Prostate gland (tissue), 2 donors: ENCODE data around the gene RABIF. TPM values are rescaled to one million over a fixed set of nuclear protein-coding genes. Genes with fewer than 3 reads are reported as not detected.
A peak's percentile ranks its signal among the peaks of the same experiment; 100 is the strongest.

Source experiments
- DNase-seq: peaks from one replicate; pipeline ENCODE4 v3.0.0-alpha.2; 2019; ENCODE audit warnings: low spot score
- H3K27ac ChIP-seq, 2 donors: fragments of 200-600 bp; sonication (generic); 2 replicates each; pipeline ENCODE4 v1.5.1; 2017 to 2019
- H3K27me3 ChIP-seq: fragments of 200-600 bp; sonication (generic); replicated peaks from 2 replicates; pipeline ENCODE4 v1.5.1; 2019; ENCODE audit not compliant: insufficient read depth
- H3K36me3 ChIP-seq, 2 donors: fragments of 200-600 bp; sonication (generic); 1 replicate in 1 of 2; 2 replicates in 1 of 2; pipeline versions ENCODE4 v1.5.1 to v1.8.1; 2017 to 2019
- H3K4me1 ChIP-seq: fragments of 200-600 bp; sonication (generic); replicated peaks from 2 replicates; pipeline ENCODE4 v1.5.1; 2019
- H3K4me3 ChIP-seq, 2 donors: fragments of 200-600 bp; sonication (generic); 2 replicates each; pipeline ENCODE4 v1.5.1; 2017 to 2019
- H3K9me3 ChIP-seq: fragments of 200-600 bp; sonication (generic); 2 replicates; pipeline ENCODE4 v1.5.1; 2017
- CTCF ChIP-seq, 4 experiments: fragments of 200-600 bp in 2 of 4; fragments of 450-650 bp in 2 of 4; sonication (generic) in 2 of 4; IDR thresholded peaks; 1 replicate in 3 of 4; 2 replicates in 1 of 4; pipeline ENCODE4 v1.5.1; 2016 to 2019; ENCODE audit warnings: antibody characterized with exemption in 4 of 4, mild to moderate bottlenecking in 2 of 4, moderate library complexity in 2 of 4
- POLR2A ChIP-seq: fragments of 450-650 bp; IDR thresholded peaks from one replicate; pipeline ENCODE4 v1.6.1; 2016; ENCODE audit warnings: antibody characterized with exemption, mild to moderate bottlenecking
- POLR2AphosphoS5 ChIP-seq: sonication (generic); formaldehyde crosslinking; IDR thresholded peaks from one replicate; pipeline ENCODE4 v1.6.1; 2017; ENCODE audit warnings: antibody characterized with exemption
- WGBS: methylation state at CpG from one replicate; pipeline ENCODE4 v1.1.5; 2018; 5-methylcytosine and 5-hydroxymethylcytosine counted together
- intact Hi-C: fragments of 100-400 bp; cut with DNase I; formaldehyde crosslinking; loops from one replicate; pipeline ENCODE4 v1.14.2; 2022
- total RNA-seq, 2 donors: library from RNA; depleted of rRNA; stranded (reverse); fragments of >200 nt; gene quantifications; one replicate each; pipeline ENCODE4 v1.1.0, GENCODE V29; 2016

Gene RABIF
- total RNA-seq, 2 donors from 2014 or later: 6.6 to 14.5 TPM

DNA sequence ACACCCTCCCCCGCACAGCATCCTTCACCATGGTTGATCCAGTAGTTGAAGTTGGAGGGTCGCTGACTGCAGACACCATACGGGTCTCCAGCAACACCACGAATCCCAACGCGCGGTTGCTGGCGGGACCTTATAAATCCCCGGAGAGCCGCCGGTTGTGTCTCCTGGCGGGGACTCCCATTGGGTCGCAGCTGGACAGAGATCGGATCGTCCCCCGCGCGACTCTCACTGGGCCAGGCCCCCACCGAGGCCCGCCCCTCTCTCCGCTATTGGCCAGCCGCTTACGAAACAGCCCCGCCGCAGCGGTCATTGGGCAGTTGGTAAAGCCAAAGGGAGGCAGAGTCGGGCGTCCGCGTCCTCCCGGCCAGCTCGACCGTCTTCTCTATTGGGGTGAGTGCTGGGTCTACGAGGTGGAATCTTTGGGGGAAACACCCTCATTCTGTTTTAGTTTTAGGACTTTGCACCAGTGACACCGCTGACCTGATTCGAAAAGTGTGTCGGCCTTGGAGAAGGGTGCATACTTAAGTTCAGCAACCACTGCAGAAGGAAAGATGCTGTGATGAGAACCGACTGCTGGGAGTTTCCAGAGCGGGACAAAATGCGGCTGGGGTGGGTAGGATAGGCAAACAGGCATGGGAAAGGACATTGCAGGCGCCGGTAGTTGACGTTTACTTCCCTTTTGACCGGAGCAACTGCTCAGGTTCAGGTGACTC is 27.4 kb downstream of the RABIF start:
- Histone ChIP-seq H3K9me3 (no peaks in the 10 kb centered on the region), H3K4me1 (peaks cover 4% of the 10 kb centered on the region), H3K27ac (peak overlapping the region; percentile 63 to 74), H3K4me3 (peak overlapping the region; percentile 53 to 73), H3K36me3 (no peaks in the 10 kb centered on the region), H3K27me3 (no peaks in the 10 kb centered on the region)
- WGBS: under 1% methylated on average over 42 of the region's 44 CpGs
- intact Hi-C loops: loop anchor here (5.0 kb wide), 1 partner anchor 49 kb away; the partner anchor contains the start of gene PCAT6
- peak; percentile 95 for DNase-seq
- TF ChIP-seq POLR2AphosphoS5: peak; percentile 93
- TF ChIP-seq POLR2A: peak; percentile 73
- TF ChIP-seq CTCF (IDR thresholded peaks at IDR 0.05): no peak

DNA sequence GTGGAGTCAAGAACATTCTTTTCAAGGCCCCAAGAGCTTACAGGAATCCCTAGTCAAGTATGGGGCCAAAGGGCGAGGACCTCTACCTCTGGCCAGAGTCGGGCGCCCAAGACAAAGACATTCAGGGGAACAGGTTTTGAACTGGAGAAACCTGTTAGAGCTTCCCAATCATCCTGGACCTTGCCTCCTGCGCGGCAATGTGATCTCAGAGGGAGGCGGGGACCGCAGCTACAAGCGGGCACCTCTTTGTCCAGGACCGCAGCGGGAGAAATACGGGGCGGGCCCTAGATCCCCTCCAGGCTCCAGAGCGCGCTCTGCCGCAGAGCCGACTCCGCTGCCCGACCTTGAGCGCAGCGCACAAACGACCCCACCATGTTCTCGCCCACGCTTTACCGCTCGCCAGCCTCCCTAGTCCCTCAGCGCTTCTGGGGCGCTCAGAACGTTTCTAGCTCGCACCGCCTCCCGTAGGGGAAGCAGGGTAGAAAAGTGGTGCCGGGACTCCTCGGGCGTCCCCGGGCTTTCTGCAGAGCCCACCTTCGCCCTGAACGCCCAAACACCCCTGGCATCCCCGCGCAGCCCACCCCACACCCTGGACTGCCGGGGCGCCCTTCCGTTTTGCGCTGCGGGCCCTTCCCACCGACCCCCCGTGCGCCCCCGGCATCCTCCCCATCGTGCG is 28.1 kb downstream of the RABIF start:
- H3K27me3 ChIP-seq: no peaks in the 10 kb centered on the region
- no peaks in the 10 kb centered on the region for H3K36me3 ChIP-seq
- peak overlapping the region; percentile 63 to 74 for H3K27ac ChIP-seq
- peak; percentile 90 for DNase-seq
- peak overlapping the region; percentile 53 to 73 for H3K4me3 ChIP-seq
- H3K9me3 ChIP-seq: no peaks in the 10 kb centered on the region
- peaks cover 4% of the 10 kb centered on the region for H3K4me1 ChIP-seq
- intact Hi-C loops: loop anchor here (5.0 kb wide), 1 partner anchor 49 kb away; the partner anchor contains the start of gene PCAT6
- 2% methylated on average over 47 of the region's 50 CpGs for WGBS
- TF ChIP-seq POLR2A (peak; percentile 39), POLR2AphosphoS5 (peak; percentile 85), CTCF (IDR thresholded peaks at IDR 0.05) (no peak)

DNA sequence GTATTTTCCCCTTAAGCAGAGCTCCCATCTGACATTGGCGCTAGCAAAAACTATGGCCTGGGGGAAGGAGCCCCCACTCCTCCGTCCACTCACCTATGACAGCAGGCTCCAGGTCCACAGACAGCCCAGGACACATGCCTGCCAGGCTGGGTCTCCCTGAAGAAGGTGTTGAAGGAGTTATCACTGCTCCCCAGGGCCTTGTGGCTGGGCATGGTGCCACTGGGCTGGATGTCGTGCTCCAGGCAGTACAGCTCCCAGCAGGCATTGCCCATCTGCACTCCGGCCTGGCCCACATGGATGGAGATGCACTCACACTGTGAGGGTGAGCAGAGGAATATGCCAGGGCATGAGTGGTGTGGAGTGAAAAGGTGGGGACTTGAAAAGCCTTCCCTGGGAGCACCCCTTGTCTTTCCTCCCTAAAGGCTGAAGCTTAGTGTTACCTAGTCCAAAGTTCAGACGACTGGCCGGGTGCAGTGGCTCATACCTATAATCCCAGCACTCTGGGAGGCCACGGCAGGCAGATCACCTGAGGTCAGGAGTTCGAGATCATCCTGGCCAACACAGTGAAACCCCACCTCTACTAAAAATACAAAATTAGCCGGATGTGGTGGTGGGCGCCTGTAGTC is 30.0 kb downstream of the RABIF start:
- no peak overlapping the region for H3K4me3 ChIP-seq
- no peak for TF ChIP-seq POLR2AphosphoS5
- TF ChIP-seq POLR2A: no peak
- TF ChIP-seq CTCF (IDR thresholded peaks at IDR 0.05): no peak
- H3K9me3 ChIP-seq: no peaks in the 10 kb centered on the region
- WGBS: 84% methylated on average over 10 of the region's 10 CpGs
- H3K27ac ChIP-seq: peak overlapping the region in 1 of 2 donors; percentile 8
- H3K27me3 ChIP-seq: no peaks in the 10 kb centered on the region
- intact Hi-C loops: no loop called here
- H3K36me3 ChIP-seq: no peaks in the 10 kb centered on the region
- no peak for DNase-seq
- H3K4me1 ChIP-seq: peaks cover 4% of the 10 kb centered on the region

DNA sequence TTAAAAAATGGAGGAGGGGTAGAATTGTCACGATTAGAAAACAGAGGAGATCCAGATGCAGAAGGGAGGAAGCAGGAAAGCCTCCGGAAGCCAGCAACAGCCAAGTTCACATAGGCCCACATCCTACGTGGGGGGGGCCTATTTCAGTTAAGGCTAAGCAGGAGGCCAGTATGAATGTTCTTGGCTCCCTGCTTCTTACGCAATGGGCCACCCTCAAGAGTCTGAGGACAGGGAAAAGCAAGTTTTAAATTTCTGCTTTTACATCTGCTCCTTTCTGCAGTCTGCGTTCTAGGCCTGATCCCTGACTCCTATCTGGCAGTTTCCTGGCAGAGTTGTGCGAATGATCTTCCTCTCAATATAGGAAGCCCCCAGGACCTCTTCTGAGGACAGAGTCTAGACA is 30.6 kb downstream of the RABIF start:
- 77% methylated on average over 6 of the region's 6 CpGs for WGBS
- intact Hi-C loops: no loop called here
- no peak for DNase-seq
- Histone ChIP-seq H3K9me3 (no peaks in the 10 kb centered on the region), H3K27me3 (no peaks in the 10 kb centered on the region), H3K4me1 (peaks cover 4% of the 10 kb centered on the region), H3K36me3 (no peaks in the 10 kb centered on the region), H3K4me3 (no peak overlapping the region), H3K27ac (no peak overlapping the region)
- TF ChIP-seq CTCF (IDR thresholded peaks at IDR 0.05) (no peak), POLR2AphosphoS5 (no peak), POLR2A (no peak)
